DND-41 (cell line): ENCODE measurements around the gene P2RY4.

ENCODE experiments used
- ATAC-seq: fragments of 200-7000 bp; cut with Tn5 transposase; 3 replicates; pipeline ENCODE4 v1.9.1; 2021; ENCODE audit warnings: low read depth; ENCODE audit not compliant: insufficient read depth
- DNase-seq: peaks from one replicate; pipeline ENCODE4 v3.0.0-alpha.2; 2020
- H2AFZ ChIP-seq: 2 replicates; pipeline ENCODE4 v1.6.0; 2012; ENCODE audit warnings: low read depth, low read length
- H3K27ac ChIP-seq: 2 replicates; pipeline ENCODE4 v1.5.1; 2012; ENCODE audit warnings: low read length, inconsistent platforms
- H3K27me3 ChIP-seq: fragments of 200-600 bp; sonication (generic); 2 replicates; pipeline ENCODE4 v1.6.0; 2012; ENCODE audit warnings: low read length, mild to moderate bottlenecking, inconsistent platforms; ENCODE audit not compliant: insufficient read depth, poor library complexity
- H3K36me3 ChIP-seq: 2 replicates; pipeline ENCODE4 v1.5.1; 2012; ENCODE audit warnings: low read length, inconsistent platforms; ENCODE audit not compliant: insufficient read depth
- H3K4me1 ChIP-seq: 2 replicates; pipeline ENCODE4 v1.5.1; 2012; ENCODE audit warnings: mild to moderate bottlenecking, low read length; ENCODE audit not compliant: insufficient read depth
- H3K4me2 ChIP-seq: 2 replicates; pipeline ENCODE4 v1.6.0; 2012; ENCODE audit warnings: mild to moderate bottlenecking, moderate library complexity, low read length, inconsistent platforms; ENCODE audit not compliant: insufficient read depth
- H3K4me3 ChIP-seq, 2 experiments: fragments of 200-600 bp in 1 of 2; shearing (Covaris generic) in 1 of 2; 2 replicates each; pipeline ENCODE4 v1.5.1; 2012 to 2016; ENCODE audit warnings: inconsistent platforms in 2 of 2, low read length in 2 of 2, mild to moderate bottlenecking in 2 of 2, low read depth in 1 of 2, moderate library complexity in 1 of 2
- H3K79me2 ChIP-seq: 2 replicates; pipeline ENCODE4 v1.6.0; 2012; ENCODE audit warnings: low read length, inconsistent platforms; ENCODE audit not compliant: insufficient read depth
- H3K9ac ChIP-seq: 2 replicates; pipeline ENCODE4 v1.6.0; 2012; ENCODE audit warnings: low read depth, mild to moderate bottlenecking, inconsistent platforms, low read length, moderate library complexity
- H3K9me3 ChIP-seq: 2 replicates; pipeline ENCODE4 v1.5.1; 2012; ENCODE audit warnings: low read length, moderate library complexity, mild to moderate bottlenecking, inconsistent platforms; ENCODE audit not compliant: insufficient read depth, severe bottlenecking
- H4K20me1 ChIP-seq: 2 replicates; pipeline ENCODE4 v1.6.0; 2012; ENCODE audit warnings: low read length; ENCODE audit not compliant: insufficient read depth
- CTCF ChIP-seq: IDR thresholded peaks from 2 replicates; pipeline ENCODE4 v1.5.1; 2012; ENCODE audit warnings: borderline replicate concordance, low read length, moderate library complexity, mild to moderate bottlenecking; ENCODE audit not compliant: poor library complexity, severe bottlenecking; ENCODE audit errors: extremely low read depth
- EZH2 ChIP-seq: IDR thresholded peaks from 3 replicates; pipeline ENCODE4 v1.6.1; 2012; ENCODE audit warnings: borderline replicate concordance, low read depth, mild to moderate bottlenecking, moderate library complexity, low read length, inconsistent platforms; ENCODE audit not compliant: severe bottlenecking

Gene P2RY4

GRCh38 chrX:70257423-70258288 is 2.3 kb downstream of the P2RY4 start:
- H3K27me3 ChIP-seq, result no peaks in the 10 kb centered on the region
- H3K9me3 ChIP-seq, result no peaks in the 10 kb centered on the region
- no peaks in the 10 kb centered on the region for H3K79me2 ChIP-seq
- no peak overlapping the region for H3K4me3 ChIP-seq
- H4K20me1 ChIP-seq, result no peaks in the 10 kb centered on the region
- H3K4me1 ChIP-seq, result no peaks in the 10 kb centered on the region
- TF ChIP-seq CTCF, result no peak
- no peak for TF ChIP-seq EZH2
- no peaks in the 10 kb centered on the region for H3K36me3 ChIP-seq
- ATAC-seq (no peak), DNase-seq (no peak)
- H3K27ac ChIP-seq, result no peak overlapping the region
- H2AFZ ChIP-seq, result no peak overlapping the region
- no peak overlapping the region for H3K9ac ChIP-seq
- no peak overlapping the region for H3K4me2 ChIP-seq

GRCh38 chrX:70255452-70255851 is 4.6 kb downstream of the P2RY4 start:
- TF ChIP-seq CTCF, result no peak
- TF ChIP-seq EZH2, result no peak
- no peaks in the 10 kb centered on the region for H3K79me2 ChIP-seq
- H3K9me3 ChIP-seq, result no peaks in the 10 kb centered on the region
- H4K20me1 ChIP-seq, result no peaks in the 10 kb centered on the region
- no peak overlapping the region for H3K27ac ChIP-seq
- no peaks in the 10 kb centered on the region for H3K36me3 ChIP-seq
- no peaks in the 10 kb centered on the region for H3K4me1 ChIP-seq
- no peak overlapping the region for H3K4me2 ChIP-seq
- no peaks in the 10 kb centered on the region for H3K27me3 ChIP-seq
- H3K4me3 ChIP-seq, result no peak overlapping the region
- DNase-seq (no peak), ATAC-seq (no peak)
- no peak overlapping the region for H2AFZ ChIP-seq
- H3K9ac ChIP-seq, result no peak overlapping the region

- Histone ChIP-seq H2AFZ (no peak overlapping the region), H3K4me2 (no peak overlapping the region), H4K20me1 (no peaks in the 10 kb centered on the region), H3K36me3 (no peaks in the 10 kb centered on the region), H3K9me3 (no peaks in the 10 kb centered on the region), H3K4me1 (no peaks in the 10 kb centered on the region), H3K79me2 (no peaks in the 10 kb centered on the region), H3K9ac (no peak overlapping the region), H3K27ac (no peak overlapping the region), H3K27me3 (no peaks in the 10 kb centered on the region), H3K4me3 (no peak overlapping the region)
- DNase-seq, result no peak
- no peak for ATAC-seq
- TF ChIP-seq CTCF, result no peak
- TF ChIP-seq EZH2, result no peak
Measured at GRCh38 chrX:70254909-70255308, 5.1 kb downstream of the P2RY4 start.

- H3K4me2 ChIP-seq, result no peak overlapping the region
- H3K27ac ChIP-seq, result no peak overlapping the region
- H3K4me1 ChIP-seq, result no peaks in the 10 kb centered on the region
- no peak overlapping the region for H3K9ac ChIP-seq
- no peaks in the 10 kb centered on the region for H3K27me3 ChIP-seq
- H3K4me3 ChIP-seq, result no peak overlapping the region
- H3K9me3 ChIP-seq, result no peaks in the 10 kb centered on the region
- H3K36me3 ChIP-seq, result no peaks in the 10 kb centered on the region
- no peak overlapping the region for H2AFZ ChIP-seq
- ATAC-seq, result no peak
- no peak for DNase-seq
- TF ChIP-seq CTCF, result no peak
- no peaks in the 10 kb centered on the region for H4K20me1 ChIP-seq
- H3K79me2 ChIP-seq, result no peaks in the 10 kb centered on the region
Measured at GRCh38 chrX:70254063-70254400, 6.0 kb downstream of the P2RY4 start.
